Activated naive CD4-positive, alpha-beta T cell treated with anti-CD3 and anti-CD28 coated beads for 36 hours (primary cell): ENCODE data around the gene LDLRAD4. TPM values are rescaled to one million over a fixed set of nuclear protein-coding genes. Genes with fewer than 3 reads are reported as not detected.
A peak's percentile ranks its signal among the peaks of the same experiment; 100 is the strongest.

ENCODE experiments used
- CTCF ChIA-PET: fragments of 350-600 bp; sonication (Branson Sonifier 250); formaldehyde crosslinking; loops from one replicate; lab custom pipeline; 2021; ENCODE audit warnings: antibody characterized with exemption; lab: Charles Lee
- DNase-seq: peaks from one replicate; pipeline ENCODE4 v3.0.0-alpha.2; 2020
- H3K27ac Mint-ChIP-seq: one replicate; pipeline ENCODE4 v1.8.0; 2021; ENCODE audit warnings: mild to moderate bottlenecking, mixed read lengths
- H3K27me3 Mint-ChIP-seq: one replicate; pipeline ENCODE4 v1.8.0; 2021; ENCODE audit warnings: low read depth, mixed read lengths
- H3K36me3 Mint-ChIP-seq: one replicate; pipeline ENCODE4 v1.8.0; 2021; ENCODE audit warnings: low read depth, mixed read lengths
- H3K4me1 Mint-ChIP-seq: one replicate; pipeline ENCODE4 v1.8.0; 2021; ENCODE audit warnings: low read depth, mixed read lengths
- H3K4me3 Mint-ChIP-seq: one replicate; pipeline ENCODE4 v1.8.0; 2021; ENCODE audit warnings: mild to moderate bottlenecking, moderate library complexity, mixed read lengths
- H3K9me3 Mint-ChIP-seq: one replicate; pipeline ENCODE4 v1.8.0; 2021; ENCODE audit warnings: mixed read lengths
- intact Hi-C: fragments of 100-400 bp; cut with micrococcal nuclease; formaldehyde crosslinking; loops from one replicate; pipeline ENCODE4 v1.15.1; 2023
- total RNA-seq, 2 experiments: library from RNA; stranded (reverse); gene quantifications; one replicate each; pipeline ENCODE4 v1.2.3, GENCODE V29; 2021

The LDLRAD4 gene
- total RNA-seq, 2 experiments from 2014 or later = 19.4 to 21.3 TPM

DNA sequence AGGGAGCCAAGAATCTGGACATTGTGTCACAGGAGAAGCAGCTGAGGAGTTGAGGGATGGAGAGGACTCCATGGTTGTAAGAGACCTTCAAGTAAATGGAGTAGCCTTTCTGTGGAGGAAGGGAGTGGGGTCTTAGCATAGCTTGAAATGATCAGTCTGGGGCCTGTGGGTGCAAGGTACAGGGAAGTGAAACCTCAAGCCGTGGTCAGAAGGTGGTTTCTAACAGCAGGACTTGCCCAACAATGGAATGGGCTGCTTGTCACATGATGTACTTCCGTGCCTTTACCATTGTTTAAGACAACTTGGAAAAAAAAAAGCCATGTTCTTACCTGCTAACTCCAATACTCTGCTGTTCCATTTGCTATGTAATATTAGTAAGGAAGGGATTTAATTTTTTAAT is 140.7 kb downstream of the LDLRAD4 start:
- H3K27ac Mint-ChIP-seq = no peak overlapping the region
- CTCF ChIA-PET = interaction anchor here (0.7 to 1.1 kb wide), 4 partner anchors 16 to 200 kb away, joined by 3 to 7 read pairs (median 5); no protein-coding TSS in a partner anchor
- H3K36me3 Mint-ChIP-seq = no peaks in the 10 kb centered on the region
- no peaks in the 10 kb centered on the region for H3K9me3 Mint-ChIP-seq
- DNase-seq = no peak
- H3K27me3 Mint-ChIP-seq = no peaks in the 10 kb centered on the region
- H3K4me3 Mint-ChIP-seq = no peak overlapping the region
- intact Hi-C loops = no loop called here
- H3K4me1 Mint-ChIP-seq = no peaks in the 10 kb centered on the region

DNA sequence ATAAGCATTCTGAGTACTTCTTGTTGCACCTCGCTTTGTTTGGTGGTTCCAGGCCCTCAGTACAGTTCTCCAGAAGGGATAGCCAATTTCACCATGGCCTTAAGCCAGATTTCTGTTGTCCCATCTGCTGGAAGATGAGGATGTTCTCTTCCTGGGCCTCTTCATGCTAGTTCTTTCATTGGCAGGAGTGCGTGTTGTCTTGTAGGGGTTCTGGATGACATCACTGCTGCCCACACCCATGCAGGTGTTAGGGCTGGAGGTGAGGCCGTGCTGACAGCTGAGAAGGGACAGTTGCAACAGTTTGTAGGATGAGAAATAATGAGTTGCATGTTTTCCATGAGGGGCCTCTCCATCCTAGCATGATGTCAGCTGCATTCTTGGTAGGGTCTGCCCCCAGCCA is 142.9 kb downstream of the LDLRAD4 start:
- CTCF ChIA-PET = no interaction called here
- Mint-ChIP-seq H3K9me3 (no peaks in the 10 kb centered on the region), H3K4me3 (no peak overlapping the region), H3K36me3 (no peaks in the 10 kb centered on the region), H3K27ac (no peak overlapping the region), H3K27me3 (no peaks in the 10 kb centered on the region), H3K4me1 (no peaks in the 10 kb centered on the region)
- DNase-seq = no peak
- intact Hi-C loops = no loop called here

DNA sequence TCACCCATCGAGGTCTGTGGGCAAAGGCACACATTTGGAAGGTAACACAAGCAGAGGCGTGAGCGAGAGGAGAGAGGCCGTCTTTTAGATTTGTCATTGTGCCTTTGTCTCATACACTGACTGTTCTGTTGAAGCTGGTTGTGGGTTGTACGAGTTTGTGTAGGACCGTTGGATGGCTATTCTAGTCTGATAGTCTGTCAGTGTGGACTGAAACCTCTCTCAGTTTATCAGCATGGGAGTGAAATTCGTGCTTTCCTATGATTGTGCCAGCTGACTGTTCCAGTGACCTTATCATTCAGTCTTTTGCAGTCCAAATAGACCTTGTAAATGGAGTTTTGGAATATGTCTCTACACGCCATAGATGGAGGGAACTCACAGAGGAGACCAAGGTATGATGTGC is 143.5 kb downstream of the LDLRAD4 start:
- CTCF ChIA-PET = no interaction called here
- Mint-ChIP-seq H3K36me3 (no peaks in the 10 kb centered on the region), H3K4me3 (no peak overlapping the region), H3K27ac (no peak overlapping the region), H3K9me3 (no peaks in the 10 kb centered on the region), H3K27me3 (no peaks in the 10 kb centered on the region), H3K4me1 (no peaks in the 10 kb centered on the region)
- DNase-seq = no peak
- intact Hi-C loops = no loop called here

DNA sequence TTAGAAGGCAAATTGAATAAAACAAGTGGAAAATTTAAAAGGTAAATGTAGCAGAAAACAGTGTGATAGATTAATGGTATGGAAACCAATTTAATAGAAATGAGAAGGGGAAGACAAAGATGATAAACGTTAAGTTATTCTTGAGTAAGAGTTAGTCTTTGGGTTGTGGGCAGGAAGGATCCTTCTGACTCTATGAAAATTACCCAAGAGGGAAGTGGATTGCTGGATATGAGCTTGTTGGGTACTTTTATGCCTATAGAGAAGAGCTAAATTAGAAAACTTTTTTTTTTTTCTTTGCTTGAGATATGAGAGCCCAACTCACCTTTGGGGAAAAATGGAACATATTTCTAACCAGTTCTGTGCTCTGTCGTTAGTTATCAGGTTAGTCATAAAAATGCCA is 144.0 kb downstream of the LDLRAD4 start:
- Mint-ChIP-seq H3K27me3 (no peaks in the 10 kb centered on the region), H3K9me3 (no peaks in the 10 kb centered on the region), H3K4me1 (no peaks in the 10 kb centered on the region), H3K36me3 (no peaks in the 10 kb centered on the region), H3K4me3 (no peak overlapping the region), H3K27ac (no peak overlapping the region)
- CTCF ChIA-PET = no interaction called here
- DNase-seq = no peak
- intact Hi-C loops = no loop called here

DNA sequence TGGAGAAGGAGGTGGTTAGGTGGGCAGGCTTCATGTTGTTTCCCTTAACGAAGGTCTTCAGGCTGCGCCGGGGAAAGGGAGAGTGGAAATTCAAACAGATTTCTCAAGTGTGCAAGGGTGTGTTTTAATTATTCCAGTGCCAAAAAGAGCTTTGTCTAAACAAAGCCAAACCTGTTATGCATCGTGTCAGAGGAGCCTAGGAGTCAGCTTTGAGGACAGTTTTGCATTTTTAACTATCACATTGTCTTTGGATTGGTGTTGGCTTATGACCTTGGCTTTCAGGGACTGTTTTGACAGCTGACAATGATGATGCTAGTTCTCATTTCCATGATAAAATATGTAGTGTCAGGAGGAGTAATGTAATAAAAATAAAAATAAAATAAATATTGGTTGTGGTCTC is 144.8 kb downstream of the LDLRAD4 start:
- Mint-ChIP-seq H3K9me3 (no peaks in the 10 kb centered on the region), H3K36me3 (no peaks in the 10 kb centered on the region), H3K27ac (no peak overlapping the region), H3K4me3 (no peak overlapping the region), H3K4me1 (no peaks in the 10 kb centered on the region), H3K27me3 (no peaks in the 10 kb centered on the region)
- intact Hi-C loops = no loop called here
- CTCF ChIA-PET = interaction anchor here (0.6 to 2.7 kb wide), 2 partner anchors 11 to 379 kb away, joined by 3 to 15 read pairs; no protein-coding TSS in a partner anchor
- DNase-seq = no peak

DNA sequence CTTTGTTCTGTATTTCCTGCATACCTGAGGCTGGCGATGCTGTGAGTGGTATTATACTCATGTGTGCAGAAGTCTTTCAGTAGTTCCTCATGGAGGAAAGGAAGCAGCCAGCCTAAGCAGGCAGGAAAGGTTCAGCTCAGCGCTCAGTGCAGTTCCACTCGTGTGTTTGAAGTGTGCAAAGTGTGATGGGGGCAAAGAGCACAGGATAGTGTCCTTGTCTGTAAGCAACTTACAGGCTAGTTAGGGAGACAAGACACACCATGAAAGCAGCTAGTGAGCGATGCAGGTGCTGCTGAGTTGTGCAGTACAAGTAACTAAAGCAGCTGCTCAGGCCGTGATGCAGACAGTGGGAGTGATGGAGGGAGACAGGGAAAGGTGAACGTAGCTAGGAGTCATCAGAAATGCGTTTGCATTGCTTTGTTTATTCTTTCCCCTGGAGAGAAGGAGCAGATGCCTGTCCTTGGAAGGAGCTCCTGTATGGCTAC is 146.2 kb downstream of the LDLRAD4 start:
- no peaks in the 10 kb centered on the region for H3K36me3 Mint-ChIP-seq
- no peak overlapping the region for H3K27ac Mint-ChIP-seq
- peaks cover 8% of the 10 kb centered on the region for H3K4me1 Mint-ChIP-seq
- no peak overlapping the region for H3K4me3 Mint-ChIP-seq
- intact Hi-C loops = no loop called here
- DNase-seq = no peak
- H3K9me3 Mint-ChIP-seq = no peaks in the 10 kb centered on the region
- H3K27me3 Mint-ChIP-seq = no peaks in the 10 kb centered on the region
- CTCF ChIA-PET = interaction anchor here (2.7 kb wide), 1 partner anchor 9 kb away, joined by 15 read pairs; no protein-coding TSS in a partner anchor

DNA sequence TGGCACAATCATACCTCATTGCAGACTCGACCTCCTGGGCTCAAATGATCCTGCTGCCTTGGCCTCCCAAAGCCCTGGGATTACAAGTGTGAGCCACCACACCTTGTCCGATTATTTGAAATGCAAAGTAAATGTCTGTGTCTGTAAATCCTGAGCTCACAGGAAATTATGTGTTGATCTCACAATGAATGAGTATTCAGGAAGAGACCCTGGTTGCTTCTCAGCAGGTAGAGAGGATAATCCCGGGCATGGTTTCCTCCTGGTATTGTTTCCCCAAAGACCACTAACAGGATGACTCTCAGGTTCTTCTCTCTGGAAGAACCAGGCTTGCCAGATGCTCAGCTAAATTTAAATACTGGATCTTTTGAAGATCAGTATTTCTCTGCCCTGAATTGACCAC is 147.6 kb downstream of the LDLRAD4 start:
- intact Hi-C loops = no loop called here
- no peaks in the 10 kb centered on the region for H3K9me3 Mint-ChIP-seq
- H3K27me3 Mint-ChIP-seq = no peaks in the 10 kb centered on the region
- CTCF ChIA-PET = no interaction called here
- H3K4me3 Mint-ChIP-seq = no peak overlapping the region
- no peaks in the 10 kb centered on the region for H3K36me3 Mint-ChIP-seq
- H3K27ac Mint-ChIP-seq = no peak overlapping the region
- DNase-seq = no peak
- peaks cover 14% of the 10 kb centered on the region for H3K4me1 Mint-ChIP-seq

DNA sequence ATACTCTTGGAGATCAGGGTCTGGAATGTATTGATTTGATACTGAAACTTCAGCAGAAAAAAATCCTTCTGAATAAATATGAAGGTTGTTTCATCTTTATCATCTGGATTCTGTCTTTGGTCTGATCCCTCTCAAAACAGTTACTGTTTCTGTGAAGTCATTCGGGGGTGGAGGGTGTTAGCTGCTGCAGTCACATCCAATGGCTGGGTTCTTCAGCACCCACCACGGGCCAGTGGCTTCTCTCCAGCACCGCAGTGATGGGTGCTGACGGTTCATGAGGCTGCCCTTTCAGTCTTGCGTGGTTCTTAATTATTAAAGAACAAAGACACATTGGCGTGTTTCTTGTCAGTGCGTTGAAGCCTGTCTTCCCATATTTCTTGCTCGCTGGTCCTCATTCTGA is 148.0 kb downstream of the LDLRAD4 start:
- intact Hi-C loops = no loop called here
- CTCF ChIA-PET = no interaction called here

DNA sequence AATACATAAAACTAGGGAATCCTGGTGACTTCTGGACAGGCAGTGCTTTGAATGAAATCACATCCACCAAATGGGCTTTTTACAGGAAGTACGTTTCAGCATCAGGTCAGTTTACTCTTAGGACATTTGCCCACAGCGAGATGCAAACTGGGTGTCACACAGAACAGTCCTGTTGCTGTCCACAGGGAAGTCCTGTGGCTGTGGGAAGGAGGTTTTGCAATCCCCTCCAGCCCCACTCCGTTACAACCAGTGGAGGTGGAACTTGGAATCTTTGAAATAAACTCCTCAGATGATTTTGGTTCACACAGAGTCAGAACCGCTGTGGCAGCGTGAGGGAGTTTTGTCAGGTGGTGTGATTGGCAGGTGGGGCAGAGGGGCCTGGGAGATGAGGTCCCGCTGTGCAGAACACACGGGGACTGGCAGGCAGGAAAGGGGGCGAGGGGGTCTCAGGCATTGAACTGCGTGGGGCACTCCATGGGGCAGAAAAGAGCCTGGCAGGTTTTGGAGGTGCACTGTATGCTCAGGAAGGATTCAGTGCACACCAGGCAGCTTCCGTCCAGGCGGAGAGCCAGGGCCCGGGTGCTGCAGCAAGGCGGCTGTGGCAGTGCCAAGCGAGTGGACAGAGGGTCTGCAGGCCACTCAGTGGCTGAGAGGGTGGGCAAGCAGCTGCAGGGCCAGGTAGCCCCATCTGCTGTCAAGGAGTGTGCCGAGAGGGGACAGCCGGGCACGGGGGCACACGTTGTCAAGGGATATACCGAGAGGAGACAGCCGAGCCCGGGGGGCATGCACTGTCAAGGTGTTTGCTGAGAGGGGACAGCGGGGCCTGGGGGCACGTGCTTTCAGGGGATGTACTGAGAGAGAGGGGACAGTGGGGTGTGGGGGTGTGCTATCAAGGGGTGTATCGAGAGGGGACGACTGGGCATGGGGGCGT is 148.7 kb downstream of the LDLRAD4 start:
- H3K36me3 Mint-ChIP-seq = no peaks in the 10 kb centered on the region
- no peak overlapping the region for H3K27ac Mint-ChIP-seq
- no peak overlapping the region for H3K4me3 Mint-ChIP-seq
- H3K4me1 Mint-ChIP-seq = peaks cover 22% of the 10 kb centered on the region
- intact Hi-C loops = no loop called here
- CTCF ChIA-PET = no interaction called here
- DNase-seq = peak; percentile 2
- no peaks in the 10 kb centered on the region for H3K9me3 Mint-ChIP-seq
- H3K27me3 Mint-ChIP-seq = no peaks in the 10 kb centered on the region

More for the DNA sequence above, 148.0 kb downstream of the LDLRAD4 start:
- Mint-ChIP-seq H3K27ac (no peak overlapping the region), H3K9me3 (no peaks in the 10 kb centered on the region), H3K27me3 (no peaks in the 10 kb centered on the region), H3K4me1 (peaks cover 15% of the 10 kb centered on the region), H3K4me3 (no peak overlapping the region), H3K36me3 (no peaks in the 10 kb centered on the region)
- DNase-seq = peak; percentile 3

DNA sequence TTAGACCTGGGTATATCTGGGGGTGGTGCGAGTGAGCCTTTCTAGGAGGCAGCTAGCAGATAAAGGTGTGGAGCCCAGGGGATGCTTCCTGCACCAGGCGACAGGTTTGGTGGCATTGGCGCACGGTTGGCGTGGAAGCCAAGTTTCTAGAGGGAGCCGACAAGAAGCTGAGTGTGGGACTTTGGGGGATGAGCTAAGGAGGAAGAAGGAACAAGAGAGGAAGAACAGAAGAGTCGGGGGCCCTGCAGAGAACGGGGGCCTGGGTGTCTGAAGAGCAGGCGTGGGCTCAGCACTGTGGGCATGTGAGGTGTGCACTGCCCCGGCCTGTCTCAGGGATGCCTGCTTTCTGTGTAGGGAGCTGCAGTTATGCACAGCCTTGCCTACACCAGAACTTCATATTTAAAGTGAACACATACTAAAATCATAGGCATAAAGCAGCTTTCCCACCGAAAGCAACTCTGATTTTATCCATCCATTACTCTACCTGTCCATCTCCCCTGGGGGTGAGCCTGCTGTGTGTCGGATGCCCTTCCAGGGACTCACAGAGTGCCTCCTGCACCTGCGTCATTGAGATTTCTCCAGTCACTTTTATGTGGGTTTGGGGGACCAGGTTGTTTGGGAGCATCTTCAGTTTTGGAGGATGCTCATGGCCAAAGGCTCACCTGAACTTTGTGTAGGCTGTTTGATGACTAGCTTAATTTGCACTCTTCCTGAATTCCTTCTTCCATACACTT is 149.7 kb downstream of the LDLRAD4 start:
- Mint-ChIP-seq H3K36me3 (no peaks in the 10 kb centered on the region), H3K9me3 (no peaks in the 10 kb centered on the region), H3K27me3 (no peaks in the 10 kb centered on the region), H3K4me1 (peaks cover 31% of the 10 kb centered on the region), H3K27ac (no peak overlapping the region), H3K4me3 (no peak overlapping the region)
- intact Hi-C loops = no loop called here
- peak; percentile 0 for DNase-seq
- CTCF ChIA-PET = interaction anchor here (0.6 kb wide), 2 partner anchors 43 to 53 kb away, joined by 3 read pairs; no protein-coding TSS in a partner anchor

DNA sequence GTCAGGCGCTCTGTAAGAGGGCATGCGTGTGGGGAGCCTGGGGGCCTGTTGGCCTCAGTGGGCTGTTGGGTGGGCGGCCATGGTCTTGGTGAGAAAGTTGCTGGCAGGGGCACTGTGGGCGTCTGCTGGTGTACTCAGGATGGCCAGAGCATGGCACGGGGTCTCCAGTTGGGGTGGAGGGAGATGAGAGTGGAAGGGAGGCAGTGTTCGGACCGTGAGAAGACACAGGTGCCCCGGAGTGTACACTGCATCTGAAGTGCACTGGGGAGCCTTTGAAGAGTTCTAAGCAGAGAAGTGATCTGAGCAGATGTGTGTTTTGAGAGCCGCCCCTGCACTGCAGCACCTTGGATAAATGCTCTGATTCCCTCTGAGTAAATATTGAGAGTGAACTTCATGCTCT is 150.8 kb downstream of the LDLRAD4 start:
- Mint-ChIP-seq H3K4me1 (peaks cover 39% of the 10 kb centered on the region), H3K4me3 (no peak overlapping the region), H3K27ac (no peak overlapping the region), H3K36me3 (no peaks in the 10 kb centered on the region), H3K27me3 (no peaks in the 10 kb centered on the region), H3K9me3 (no peaks in the 10 kb centered on the region)
- CTCF ChIA-PET = no interaction called here
- intact Hi-C loops = no loop called here
- no peak for DNase-seq

DNA sequence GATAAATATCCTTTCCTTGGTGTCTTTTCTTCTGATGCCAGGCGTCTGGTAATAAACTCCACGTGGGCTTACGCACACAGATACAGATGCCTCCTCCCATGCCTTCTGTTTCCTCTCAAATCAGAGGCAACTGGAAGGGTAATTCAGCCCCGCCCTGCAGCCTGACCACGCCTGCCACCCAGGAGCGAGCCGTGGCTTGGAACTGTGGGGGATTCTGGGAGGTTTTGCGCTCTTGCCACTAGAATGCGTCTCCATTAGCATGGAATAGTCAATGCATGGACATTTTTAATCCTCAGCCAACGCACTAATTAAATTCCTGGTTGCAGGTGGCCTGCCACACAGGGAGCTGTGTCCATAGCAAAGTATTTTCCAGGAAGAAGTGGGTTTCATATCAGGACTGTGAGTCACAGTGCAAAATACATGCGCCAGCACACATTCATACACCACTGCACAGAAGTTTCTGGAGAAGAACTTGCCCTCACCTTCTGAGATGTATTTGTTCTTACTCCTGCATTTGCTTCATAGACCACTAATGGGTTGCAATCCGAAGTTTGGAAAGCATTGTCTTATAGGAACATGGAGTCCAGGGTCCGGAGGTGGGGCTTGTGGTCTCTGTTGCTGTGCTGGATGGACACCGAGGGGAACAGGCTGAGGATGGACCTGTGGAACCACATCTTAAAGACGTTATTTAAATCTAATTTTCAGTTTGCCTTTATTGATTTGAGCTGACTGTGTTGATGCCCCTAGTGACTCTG is 151.4 kb downstream of the LDLRAD4 start:
- H3K36me3 Mint-ChIP-seq = no peaks in the 10 kb centered on the region
- intact Hi-C loops = no loop called here
- CTCF ChIA-PET = interaction anchor here (0.5 kb wide), 1 partner anchor 240 kb away, joined by 3 read pairs; no protein-coding TSS in a partner anchor
- H3K4me3 Mint-ChIP-seq = no peak overlapping the region
- peaks cover 44% of the 10 kb centered on the region for H3K4me1 Mint-ChIP-seq
- no peaks in the 10 kb centered on the region for H3K27me3 Mint-ChIP-seq
- DNase-seq = peak; percentile 19
- H3K9me3 Mint-ChIP-seq = no peaks in the 10 kb centered on the region
- H3K27ac Mint-ChIP-seq = no peak overlapping the region
